H1 (cell line): Measurements from ENCODE around the gene CIZ1. TPM values are rescaled to one million over a fixed set of nuclear protein-coding genes. Genes with fewer than 3 reads are reported as not detected.

Source experiments
- CTCF ChIA-PET: fragments of 300-600 bp; sonication (Branson Sonifier 250); formaldehyde crosslinking; loops from one replicate; lab custom pipeline; 2021; ENCODE audit not compliant: partially characterized antibody; lab: Charles Lee
- POLR2A ChIA-PET: fragments of 300-600 bp; sonication (Branson Sonifier 250); formaldehyde crosslinking; loops from one replicate; lab custom pipeline; 2021; ENCODE audit warnings: inconsistent platforms; ENCODE audit not compliant: partially characterized antibody; lab: Charles Lee
- DNase-seq, 2 experiments: peaks; one replicate each; pipeline versions ENCODE4 v3.0.0 to v3.0.0-alpha.2; 2010 to 2022; ENCODE audit warnings: low spot score in 2 of 2, low read depth in 1 of 2, mixed read lengths in 1 of 2
- FAIRE-seq: peaks from 2 replicates; lab custom pipeline; 2011; peaks lifted over from hg19 to GRCh38; lab: Jason Lieb, UNC
- H2AFZ ChIP-seq: 2 replicates; pipeline ENCODE4 v1.8.1; 2012; ENCODE audit warnings: low read length, inconsistent platforms
- H2AK5ac ChIP-seq: 2 replicates; pipeline ENCODE4 v1.6.1; 2013; ENCODE audit warnings: low read depth, low read length
- H2BK120ac ChIP-seq: replicated peaks from 2 replicates; pipeline ENCODE3; 2013; ENCODE audit warnings: low read depth, low read length, inconsistent platforms
- H2BK12ac ChIP-seq: 2 replicates; pipeline ENCODE4 v1.6.1; 2013; ENCODE audit warnings: low read depth, low read length
- H2BK15ac ChIP-seq: 2 replicates; pipeline ENCODE4 v1.6.1; 2013; ENCODE audit warnings: low read length
- H2BK20ac ChIP-seq: 2 replicates; pipeline ENCODE4 v1.6.1; 2013; ENCODE audit warnings: low read length
- H2BK5ac ChIP-seq: 2 replicates; pipeline ENCODE4 v1.6.1; 2013; ENCODE audit warnings: low read depth, low read length
- H3K14ac ChIP-seq: 2 replicates; pipeline ENCODE4 v1.6.1; 2013; ENCODE audit warnings: inconsistent platforms; ENCODE audit not compliant: insufficient read length
- H3K18ac ChIP-seq: 2 replicates; pipeline ENCODE4 v1.6.1; 2013; ENCODE audit warnings: low read length; ENCODE audit errors: extremely low read depth
- H3K23ac ChIP-seq: 2 replicates; pipeline ENCODE4 v1.6.1; 2013; ENCODE audit warnings: inconsistent platforms; ENCODE audit not compliant: insufficient read length
- H3K23me2 ChIP-seq: 2 replicates; pipeline ENCODE4 v1.6.1; 2013; ENCODE audit warnings: low read depth, low read length
- H3K27ac ChIP-seq: 2 replicates; pipeline ENCODE4 v1.6.1; 2011; ENCODE audit warnings: low read depth, low read length, inconsistent platforms
- H3K27me3 ChIP-seq, 4 experiments: replicated peaks in 1 of 4; 1 replicate in 1 of 4; 2 replicates in 3 of 4; pipeline versions ENCODE4 v1.6.1 to v1.8.1; 2011 to 2013; ENCODE audit warnings: low read length in 3 of 4, mild to moderate bottlenecking in 3 of 4, inconsistent platforms in 2 of 4, mixed read lengths in 2 of 4, moderate library complexity in 1 of 4; ENCODE audit not compliant: control insufficient read depth in 3 of 4, insufficient read depth in 3 of 4; ENCODE audit errors: extremely low read depth in 1 of 4
- H3K36me3 ChIP-seq, 4 experiments: 2 replicates each; pipeline versions ENCODE4 v1.6.1 to v1.8.1; 2011 to 2013; ENCODE audit warnings: mild to moderate bottlenecking in 4 of 4, low read length in 3 of 4, moderate library complexity in 2 of 4, control low read depth in 1 of 4, inconsistent platforms in 1 of 4; ENCODE audit not compliant: insufficient read depth in 4 of 4, control insufficient read depth in 2 of 4
- H3K4ac ChIP-seq: replicated peaks from 2 replicates; pipeline ENCODE3; 2013; ENCODE audit warnings: low read length, low read depth, mixed read lengths, inconsistent platforms; ENCODE audit not compliant: insufficient read length
- H3K4me1 ChIP-seq, 4 experiments: replicated peaks in 1 of 4; 1 replicate in 1 of 4; 2 replicates in 3 of 4; pipeline versions ENCODE4 v1.6.1 to v1.8.1; 2011 to 2013; ENCODE audit warnings: low read length in 3 of 4, inconsistent platforms in 2 of 4, mixed read lengths in 1 of 4; ENCODE audit not compliant: insufficient read depth in 4 of 4, control insufficient read depth in 3 of 4
- H3K4me2 ChIP-seq, 2 experiments: 2 replicates each; pipeline versions ENCODE4 v1.6.1 to v1.8.1; 2011 to 2013; ENCODE audit warnings: low read depth in 2 of 2, low read length in 2 of 2, control low read depth in 1 of 2, inconsistent platforms in 1 of 2, mild to moderate bottlenecking in 1 of 2; ENCODE audit not compliant: insufficient read depth in 1 of 2
- H3K4me3 ChIP-seq, 4 experiments: fragments of 200-600, 300-600 bp in 1 of 4; sonication (generic), shearing (Covaris generic), sonication (Bioruptor Twin) in 1 of 4; 2 replicates each; pipeline versions ENCODE4 v1.5.1 to v1.8.1; 2011 to 2016; ENCODE audit warnings: low read length in 4 of 4, low read depth in 3 of 4, control low read depth in 2 of 4, inconsistent platforms in 2 of 4, mild to moderate bottlenecking in 2 of 4, mixed read lengths in 1 of 4, moderate library complexity in 1 of 4; ENCODE audit not compliant: insufficient read depth in 2 of 4; ENCODE audit errors: extremely low read depth in 1 of 4
- H3K56ac ChIP-seq: replicated peaks from 2 replicates; pipeline ENCODE3; 2013; ENCODE audit warnings: low read depth, mild to moderate bottlenecking, mixed read lengths, low read length, inconsistent platforms; ENCODE audit not compliant: insufficient read length
- H3K79me1 ChIP-seq: 2 replicates; pipeline ENCODE4 v1.6.1; 2013; ENCODE audit warnings: low read depth, low read length, control low read depth
- H3K79me2 ChIP-seq, 2 experiments: 2 replicates each; pipeline versions ENCODE4 v1.6.1 to v1.8.1; 2012 to 2013; ENCODE audit warnings: low read length in 2 of 2, mild to moderate bottlenecking in 2 of 2, inconsistent platforms in 1 of 2; ENCODE audit not compliant: insufficient read depth in 2 of 2, control insufficient read depth in 1 of 2
- H3K9ac ChIP-seq, 4 experiments: replicated peaks in 1 of 4; 1 replicate in 1 of 4; 2 replicates in 3 of 4; pipeline versions ENCODE4 v1.6.1 to v1.8.1; 2011 to 2013; ENCODE audit warnings: low read depth in 3 of 4, low read length in 3 of 4, control low read depth in 2 of 4, mild to moderate bottlenecking in 2 of 4, moderate library complexity in 2 of 4, inconsistent platforms in 1 of 4; ENCODE audit errors: extremely low read depth in 1 of 4
- H3K9me3 ChIP-seq, 2 experiments: 2 replicates each; pipeline versions ENCODE4 v1.6.1 to v1.8.1; 2012 to 2013; ENCODE audit warnings: mild to moderate bottlenecking in 2 of 2, moderate library complexity in 2 of 2, control low read depth in 1 of 2, inconsistent platforms in 1 of 2, low read depth in 1 of 2, low read length in 1 of 2, mixed read lengths in 1 of 2; ENCODE audit not compliant: insufficient read depth in 2 of 2
- H4K20me1 ChIP-seq, 2 experiments: replicated peaks in 1 of 2; 2 replicates each; pipeline versions ENCODE3 to v1.8.1; 2011 to 2013; ENCODE audit warnings: inconsistent platforms in 2 of 2, low read length in 2 of 2, mild to moderate bottlenecking in 1 of 2; ENCODE audit not compliant: insufficient read depth in 2 of 2, control insufficient read depth in 1 of 2
- H4K5ac ChIP-seq: 2 replicates; pipeline ENCODE4 v1.6.1; 2013; ENCODE audit warnings: low read length, low read depth, mixed read lengths, inconsistent platforms; ENCODE audit not compliant: insufficient read length
- H4K8ac ChIP-seq: 2 replicates; pipeline ENCODE4 v1.8.0; 2013; ENCODE audit warnings: mild to moderate bottlenecking, moderate library complexity, low read length, inconsistent platforms; ENCODE audit not compliant: insufficient read depth; ENCODE audit errors: extremely low read depth
- H4K91ac ChIP-seq: replicated peaks from 2 replicates; pipeline ENCODE3; 2013; ENCODE audit warnings: low read length, mixed read lengths, inconsistent platforms; ENCODE audit not compliant: insufficient read length
- JUND ChIP-seq: IDR thresholded peaks from 2 replicates; pipeline ENCODE4 v1.6.1; 2011; ENCODE audit warnings: mild to moderate bottlenecking, improper control_type of control experiment, low read length
- RXRA ChIP-seq: IDR thresholded peaks from 2 replicates; pipeline ENCODE4 v1.6.1; 2011; ENCODE audit warnings: low read depth, mild to moderate bottlenecking, low read length, moderate library complexity; ENCODE audit not compliant: insufficient read depth
- WGBS, 2 experiments: shearing (Covaris generic) in 1 of 2; methylation state at CpG; one replicate each; pipeline versions ENCODE4 v1.1.6 to v1.1.7; 2013 to 2015; ENCODE audit warnings: low lambda C conversion rate in 2 of 2, mixed read lengths in 2 of 2, inconsistent platforms in 1 of 2, low coverage in 1 of 2, missing lambda C conversion rate in 1 of 2; ENCODE audit not compliant: insufficient replicate concordance in 2 of 2, insufficient coverage in 1 of 2, insufficient read length in 1 of 2; ENCODE audit errors: extremely low coverage in 1 of 2, missing lambda C conversion rate in 1 of 2; 5-methylcytosine and 5-hydroxymethylcytosine counted together
- polyA plus RNA-seq, 7 experiments: library from polyadenylated mRNA; depleted of rRNA in 3 of 7; stranded (reverse) in 5 of 7; unstranded in 2 of 7; fragments of >200 nt in 5 of 7; fragments of 200-250 nt in 2 of 7; gene quantifications; 1 replicate in 5 of 7; 2 replicates in 1 of 7; 4 replicates in 1 of 7; pipeline versions ENCODE4 v1.2.1 to v1.2.3, GENCODE V29; 2011 to 2013; ENCODE audit warnings: missing spikeins in 2 of 7, mixed read lengths in 2 of 7
- total RNA-seq: library from RNA; stranded (reverse); fragmentation: NEBNext Ultra II Directional; extraction: Animal tissue kit (Norgen Biotek cat#: 25700); gene quantifications from 2 replicates; pipeline ENCODE4 v1.2.1, GENCODE V29; 2021
- TF ChIP-seq, protein P1 (sequence below), 3 experiments: IDR thresholded peaks; 1 replicate in 2 of 3; 2 replicates in 1 of 3; pipeline versions ENCODE4 v1.5.1 to v1.6.1; 2011; ENCODE audit warnings: low read length in 3 of 3, mild to moderate bottlenecking in 3 of 3, inconsistent platforms in 2 of 3, low read depth in 1 of 3, moderate library complexity in 1 of 3; ENCODE audit not compliant: insufficient read depth in 1 of 3; ENCODE audit errors: control extremely low read depth in 1 of 3

Gene CIZ1
- total and polyA plus RNA-seq, 2 of the 8 experiments (the other 6 are each of a cell fraction or from before 2014, with no cell fraction given) = 66.0 to 107 TPM

DNA sequence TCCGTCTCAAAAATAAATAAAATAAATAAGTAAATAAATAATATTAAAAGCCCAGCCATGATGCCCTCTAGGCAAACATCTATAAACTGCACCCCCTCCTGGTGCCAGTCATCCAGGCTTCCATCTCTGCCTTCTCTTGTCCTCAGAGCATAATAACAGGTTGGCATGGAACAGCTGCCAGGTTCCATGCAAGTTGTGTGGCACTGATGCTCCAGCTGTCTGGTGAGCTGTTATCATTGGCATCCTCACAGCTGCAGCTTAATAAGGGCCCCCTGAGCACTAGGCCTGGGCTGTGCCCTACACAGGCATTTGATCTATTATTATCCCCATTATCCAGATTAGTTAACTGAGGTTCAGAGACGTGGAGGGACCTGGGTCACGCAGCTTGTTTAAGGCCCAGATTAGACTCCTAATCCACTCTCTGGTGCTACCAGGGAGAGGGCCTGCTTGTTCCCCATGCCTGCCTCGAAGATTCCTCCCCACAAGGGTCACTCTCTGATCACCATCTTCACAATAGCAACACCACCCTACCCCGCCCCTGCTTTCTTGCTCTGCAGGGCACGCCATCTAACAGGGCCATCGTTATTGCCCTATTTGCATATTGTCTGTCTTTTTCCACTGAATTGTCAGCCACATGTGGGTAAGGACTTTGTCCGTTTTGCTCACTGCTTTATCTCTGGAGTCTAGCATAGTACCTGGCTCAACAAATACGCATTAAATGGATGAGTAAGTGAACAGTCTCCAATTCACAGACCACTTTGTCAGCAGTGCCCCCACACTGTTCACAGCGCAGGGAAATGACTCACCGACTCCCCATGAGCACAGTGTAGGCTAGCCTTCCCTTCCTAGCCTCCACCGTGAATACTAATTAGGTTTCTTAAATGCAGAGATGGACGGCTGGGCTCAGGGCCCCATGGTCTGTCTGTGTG lies 10.3 kb upstream of the CIZ1 start:
- no peak for DNase-seq

More for the DNA sequence above, 10.3 kb upstream of the CIZ1 start:
- Histone ChIP-seq H2BK12ac (no peak overlapping the region; the same call in 1 of the 2 replicates), H3K4ac (peak overlapping the region; percentile 32), H2BK15ac (0 out of 2 replicates have a peak overlapping the region, but pooled peaks have one; percentile 21), H2BK20ac (no peak overlapping the region), H2AK5ac (no peak overlapping the region), H2BK120ac (no peak overlapping the region), H3K79me2 (peaks cover 0 to 3% of the 10 kb centered on the region in 2 experiments; a peak in 1 of 4 replicates), H3K79me1 (no peaks in the 10 kb centered on the region; the same call in 1 of the 2 replicates), H3K4me3 (no peak overlapping the region), H4K91ac (no peak overlapping the region), H3K36me3 (no peaks in the 10 kb centered on the region), H3K23ac (no peak overlapping the region), H3K4me1 (peaks cover 3 to 11% (median 9%) of the 10 kb centered on the region in 4 experiments; a peak in 6 of 7 replicates), H4K8ac (no peak overlapping the region; the same call in 1 of the 2 replicates), H3K27me3 (no peaks in the 10 kb centered on the region), H3K14ac (no peak overlapping the region), H3K18ac (no peak overlapping the region), H4K5ac (no peak overlapping the region), H3K56ac (no peak overlapping the region), H3K9me3 (no peaks in the 10 kb centered on the region), H3K23me2 (peaks cover 6% of the 10 kb centered on the region; the same call in 1 of the 2 replicates), H3K9ac (no peak overlapping the region), H3K4me2 (no peak overlapping the region; a peak in 1 of 4 replicates), H2BK5ac (0 out of 2 replicates have a peak overlapping the region, but pooled peaks have one; percentile 31), H3K27ac (no peak overlapping the region), H2AFZ (no peak overlapping the region), H4K20me1 (peaks cover 0 to 2% of the 10 kb centered on the region in 2 experiments)
- ChIA-PET POLR2A (interaction anchor here (0.6 to 2.6 kb wide), 6 partner anchors 11 to 938 kb away, joined by 3 to 13 read pairs (median 3); partner anchors contain the start of genes BBLN and CIZ1), CTCF (interaction anchor here (0.7 to 1.6 kb wide), 11 partner anchors 9 to 25 kb away, joined by 3 to 6 read pairs (median 3); no protein-coding TSS in a partner anchor)
- no peak for FAIRE-seq
- 81% methylated on average over 13 of the region's 13 CpGs; no CpG with 5 or more reads in 1 of the 2 experiments for WGBS, 2 experiments
- TF ChIP-seq JUND = no peak
- TF ChIP-seq, protein P1, sequence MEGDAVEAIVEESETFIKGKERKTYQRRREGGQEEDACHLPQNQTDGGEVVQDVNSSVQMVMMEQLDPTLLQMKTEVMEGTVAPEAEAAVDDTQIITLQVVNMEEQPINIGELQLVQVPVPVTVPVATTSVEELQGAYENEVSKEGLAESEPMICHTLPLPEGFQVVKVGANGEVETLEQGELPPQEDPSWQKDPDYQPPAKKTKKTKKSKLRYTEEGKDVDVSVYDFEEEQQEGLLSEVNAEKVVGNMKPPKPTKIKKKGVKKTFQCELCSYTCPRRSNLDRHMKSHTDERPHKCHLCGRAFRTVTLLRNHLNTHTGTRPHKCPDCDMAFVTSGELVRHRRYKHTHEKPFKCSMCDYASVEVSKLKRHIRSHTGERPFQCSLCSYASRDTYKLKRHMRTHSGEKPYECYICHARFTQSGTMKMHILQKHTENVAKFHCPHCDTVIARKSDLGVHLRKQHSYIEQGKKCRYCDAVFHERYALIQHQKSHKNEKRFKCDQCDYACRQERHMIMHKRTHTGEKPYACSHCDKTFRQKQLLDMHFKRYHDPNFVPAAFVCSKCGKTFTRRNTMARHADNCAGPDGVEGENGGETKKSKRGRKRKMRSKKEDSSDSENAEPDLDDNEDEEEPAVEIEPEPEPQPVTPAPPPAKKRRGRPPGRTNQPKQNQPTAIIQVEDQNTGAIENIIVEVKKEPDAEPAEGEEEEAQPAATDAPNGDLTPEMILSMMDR (IDR thresholded peaks at IDR 0.05; ENCODE audit: control extremely low read depth in 1 of 3, insufficient read depth in 1 of 3, low read depth in 1 of 3, low read length in 3 of 3) = no peak
- TF ChIP-seq RXRA = no peak
